Vagina (tissue), 2 donors: ENCODE results near the gene BIN1. TPM values are rescaled to one million over a fixed set of nuclear protein-coding genes. Genes with fewer than 3 reads are reported as not detected.

Source experiments
- DNase-seq, 2 donors: peaks; one replicate each; pipeline ENCODE4 v3.0.0-alpha.2; 2017; ENCODE audit errors: extremely low spot score in 2 of 2
- H3K27ac ChIP-seq: fragments of 200-600 bp; sonication (generic); one replicate; pipeline ENCODE4 v1.5.1; 2019
- H3K27me3 ChIP-seq: fragments of 200-600 bp; sonication (generic); one replicate; pipeline ENCODE4 v1.5.1; 2019
- H3K36me3 ChIP-seq, 2 donors: fragments of 200-600 bp; sonication (generic); one replicate each; pipeline ENCODE4 v1.5.1; 2017 to 2019
- H3K4me1 ChIP-seq: fragments of 200-600 bp; sonication (generic); one replicate; pipeline ENCODE4 v1.5.1; 2019
- H3K4me3 ChIP-seq, 2 donors: fragments of 200-600 bp; sonication (generic); 1 replicate in 1 of 2; 2 replicates in 1 of 2; pipeline ENCODE4 v1.5.1; 2016 to 2019
- H3K9me3 ChIP-seq: fragments of 200-600 bp; sonication (generic); one replicate; pipeline ENCODE4 v1.5.1; 2019
- CTCF ChIP-seq, 3 experiments: fragments of 450-650 bp in 2 of 3; fragments of 200-600 bp in 1 of 3; sonication (generic) in 1 of 3; IDR thresholded peaks; one replicate each; pipeline ENCODE4 v1.5.1; 2017 to 2019; ENCODE audit warnings: antibody characterized with exemption in 3 of 3, mild to moderate bottlenecking in 2 of 3, moderate library complexity in 2 of 3
- POLR2A ChIP-seq, 2 donors: fragments of 450-650 bp; IDR thresholded peaks; one replicate each; pipeline ENCODE4 v1.6.1; 2017; ENCODE audit warnings: antibody characterized with exemption in 2 of 2, mild to moderate bottlenecking in 2 of 2, moderate library complexity in 2 of 2
- POLR2AphosphoS5 ChIP-seq, 2 donors: sonication (generic); formaldehyde crosslinking; IDR thresholded peaks; one replicate each; pipeline ENCODE4 v1.9.0; 2017; ENCODE audit warnings: antibody characterized with exemption in 2 of 2, mild to moderate bottlenecking in 2 of 2, low read depth in 1 of 2; ENCODE audit not compliant: insufficient read depth in 1 of 2
- intact Hi-C: fragments of 100-400 bp; cut with DNase I; formaldehyde crosslinking; loops from one replicate; pipeline ENCODE4 v1.15.1; 2023
- total RNA-seq: library from RNA; depleted of rRNA; stranded (reverse); fragments of >200 nt; gene quantifications from one replicate; pipeline ENCODE4 v1.2.3, GENCODE V29; 2016

BIN1 gene
- total RNA-seq, 1 donor from 2014 or later = 60.9 TPM

- DNase-seq = no peak
- H3K36me3 ChIP-seq = no peaks in the 10 kb centered on the region
- no peaks in the 10 kb centered on the region for H3K9me3 ChIP-seq
- TF ChIP-seq CTCF (IDR thresholded peaks at IDR 0.05) (no peak), POLR2A (IDR thresholded peaks at IDR 0.05) (no peak), POLR2AphosphoS5 (IDR thresholded peaks at IDR 0.05; ENCODE audit: insufficient read depth in 1 of 2, low read depth in 1 of 2) (no peak)
- H3K27ac ChIP-seq = peak overlapping the region; percentile 85
- H3K27me3 ChIP-seq = no peaks in the 10 kb centered on the region
- intact Hi-C loops = no loop called here
- H3K4me3 ChIP-seq = no peak overlapping the region
- peaks cover 67% of the 10 kb centered on the region for H3K4me1 ChIP-seq
Observed at GRCh38 chr2:127091886-127092285, 15.1 kb downstream of the BIN1 start.

- DNase-seq = no peak
- no peaks in the 10 kb centered on the region for H3K27me3 ChIP-seq
- no peak overlapping the region for H3K4me3 ChIP-seq
- no peaks in the 10 kb centered on the region for H3K36me3 ChIP-seq
- intact Hi-C loops = no loop called here
- TF ChIP-seq POLR2AphosphoS5 (IDR thresholded peaks at IDR 0.05; ENCODE audit: insufficient read depth in 1 of 2, low read depth in 1 of 2) (no peak), CTCF (IDR thresholded peaks at IDR 0.05) (no peak), POLR2A (IDR thresholded peaks at IDR 0.05) (no peak)
- H3K4me1 ChIP-seq = peaks cover 67% of the 10 kb centered on the region
- H3K27ac ChIP-seq = peak overlapping the region; percentile 95
- no peaks in the 10 kb centered on the region for H3K9me3 ChIP-seq
Observed at GRCh38 chr2:127091148-127091547, 15.8 kb downstream of the BIN1 start.

DNA sequence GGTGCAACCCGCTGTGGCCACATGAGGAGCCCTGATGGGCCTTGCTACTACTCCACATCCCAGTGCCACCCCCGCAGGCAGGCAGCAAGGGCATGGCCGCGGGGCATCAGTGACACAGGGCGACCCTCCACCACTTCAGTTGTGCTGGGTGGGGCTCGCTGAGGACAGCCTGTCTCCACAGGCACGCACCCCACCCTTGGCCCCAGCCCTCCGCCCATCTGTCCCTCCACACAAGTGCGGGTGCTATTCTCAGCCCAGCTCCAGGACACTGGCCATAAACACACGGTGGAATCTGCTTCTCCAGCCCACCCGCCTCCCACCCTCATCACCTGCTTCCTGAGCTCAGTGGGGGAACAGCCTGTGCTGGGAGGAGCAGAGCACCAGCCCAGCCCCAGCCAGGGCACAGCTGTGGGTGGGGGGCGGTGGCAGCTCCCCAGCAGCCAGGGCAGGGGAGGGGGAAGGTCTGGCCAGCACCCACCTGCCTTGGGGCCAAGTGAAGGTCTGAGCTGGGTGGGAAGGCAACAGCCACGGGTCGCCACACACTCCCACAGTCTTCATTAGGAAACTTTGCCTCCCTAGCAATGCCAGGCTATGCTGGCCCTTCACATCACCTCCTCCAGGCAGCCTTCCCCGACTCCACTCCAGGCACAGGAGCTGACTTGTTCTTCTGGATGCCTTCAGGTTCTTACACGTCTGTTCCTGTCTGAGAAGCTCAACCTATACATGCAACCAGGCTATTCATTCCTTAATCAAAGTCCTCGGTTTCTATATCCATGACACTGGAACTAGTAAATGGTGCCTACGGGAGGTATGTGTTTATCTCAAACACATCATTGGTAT, 16.5 kb downstream of the BIN1 start:
- Histone ChIP-seq H3K9me3 (no peaks in the 10 kb centered on the region), H3K27ac (peak overlapping the region; percentile 95), H3K4me3 (no peak overlapping the region), H3K27me3 (no peaks in the 10 kb centered on the region), H3K36me3 (no peaks in the 10 kb centered on the region), H3K4me1 (peaks cover 67% of the 10 kb centered on the region)
- no peak for DNase-seq
- TF ChIP-seq POLR2A (IDR thresholded peaks at IDR 0.05) = no peak
- TF ChIP-seq CTCF (IDR thresholded peaks at IDR 0.05) = no peak
- TF ChIP-seq POLR2AphosphoS5 (IDR thresholded peaks at IDR 0.05; ENCODE audit: insufficient read depth in 1 of 2, low read depth in 1 of 2) = no peak
- intact Hi-C loops = no loop called here

DNA sequence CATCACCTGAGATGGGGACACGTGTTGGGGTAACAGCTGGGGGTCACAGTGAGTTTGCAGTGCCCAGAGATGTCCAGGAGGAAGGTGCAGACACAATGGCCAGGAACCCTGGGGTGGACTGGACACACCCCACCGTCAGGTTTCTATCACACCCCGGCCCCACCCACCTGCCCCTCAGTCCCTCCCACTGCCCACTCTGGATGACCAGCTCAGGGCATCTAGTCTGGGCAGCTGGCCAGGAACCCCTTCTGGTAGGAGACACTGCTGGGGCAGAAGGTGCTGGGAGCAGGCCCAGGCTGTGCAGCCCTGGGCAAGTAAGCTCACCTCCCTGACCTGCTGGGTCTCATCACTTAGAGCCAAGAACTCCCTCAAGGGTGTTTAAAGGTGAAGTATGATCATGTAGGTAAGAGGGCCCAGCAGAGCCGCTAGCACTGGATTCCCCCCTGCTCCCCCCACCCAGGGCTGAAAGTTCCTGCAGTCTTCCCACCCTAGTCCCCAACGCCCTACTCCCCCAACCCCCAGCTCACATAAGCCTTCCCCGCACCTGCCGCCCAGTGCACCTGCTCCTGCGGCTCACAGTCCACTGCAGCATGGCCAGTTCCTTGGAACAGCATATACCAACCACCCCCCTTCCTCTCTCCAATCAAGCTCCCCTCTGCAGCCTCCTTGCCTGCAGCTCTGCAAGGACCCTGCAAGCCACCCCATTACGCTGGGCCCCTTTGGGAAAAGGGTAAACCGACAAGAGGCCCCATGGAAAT, 17.3 kb downstream of the BIN1 start:
- peaks cover 67% of the 10 kb centered on the region for H3K4me1 ChIP-seq
- intact Hi-C loops = no loop called here
- H3K27ac ChIP-seq = peak overlapping the region; percentile 95

More for the DNA sequence above, 17.3 kb downstream of the BIN1 start:
- DNase-seq = no peak
- no peaks in the 10 kb centered on the region for H3K36me3 ChIP-seq
- H3K4me3 ChIP-seq = no peak overlapping the region
- TF ChIP-seq POLR2AphosphoS5 (IDR thresholded peaks at IDR 0.05; ENCODE audit: insufficient read depth in 1 of 2, low read depth in 1 of 2) (no peak), CTCF (IDR thresholded peaks at IDR 0.05) (no peak), POLR2A (IDR thresholded peaks at IDR 0.05) (no peak)
- H3K27me3 ChIP-seq = no peaks in the 10 kb centered on the region
- H3K9me3 ChIP-seq = no peaks in the 10 kb centered on the region
